Smooth muscle cell (in vitro differentiated cells): ENCODE measurements around the gene RANBP2. TPM values are rescaled to one million over a fixed set of nuclear protein-coding genes. Genes with fewer than 3 reads are reported as not detected.

Experiments
- DNase-seq: peaks from one replicate; lab custom pipeline; 2025; ENCODE audit not compliant: unreplicated experiment; lab: John Stamatoyannopoulos, UW
- H2AFZ ChIP-seq: fragments of 200-600 bp; sonication (generic); 2 replicates; pipeline ENCODE4 v1.6.0; 2016; ENCODE audit warnings: antibody characterized with exemption, low read depth, mild to moderate bottlenecking
- H3F3A ChIP-seq: fragments of 200-600 bp; sonication (generic); 2 replicates; pipeline ENCODE4 v1.6.0; 2017; ENCODE audit warnings: antibody characterized with exemption, low read depth
- H3K27ac ChIP-seq: fragments of 200-600 bp; sonication (generic); 2 replicates; pipeline ENCODE4 v1.5.1; 2016; ENCODE audit warnings: low read depth, mild to moderate bottlenecking
- H3K27me3 ChIP-seq: fragments of 200-600 bp; sonication (generic); 2 replicates; pipeline ENCODE4 v1.6.1; 2016; ENCODE audit warnings: low read depth, mild to moderate bottlenecking
- H3K36me3 ChIP-seq: fragments of 200-600 bp; sonication (generic); 2 replicates; pipeline ENCODE4 v1.5.1; 2016; ENCODE audit warnings: low read depth
- H3K4me1 ChIP-seq: fragments of 200-600 bp; sonication (generic); 2 replicates; pipeline ENCODE4 v1.5.1; 2016; ENCODE audit warnings: low read depth
- H3K4me2 ChIP-seq: fragments of 200-600 bp; sonication (generic); 2 replicates; pipeline ENCODE4 v1.6.0; 2016; ENCODE audit warnings: mild to moderate bottlenecking
- H3K4me3 ChIP-seq: fragments of 200-600 bp; sonication (generic); 2 replicates; pipeline ENCODE4 v1.5.1; 2016; ENCODE audit warnings: mild to moderate bottlenecking
- H3K79me2 ChIP-seq: fragments of 200-600 bp; sonication (generic); 2 replicates; pipeline ENCODE4 v1.6.0; 2016; ENCODE audit warnings: low read depth, mild to moderate bottlenecking
- H3K9ac ChIP-seq: fragments of 200-600 bp; sonication (generic); 2 replicates; pipeline ENCODE4 v1.6.0; 2016; ENCODE audit warnings: low read depth
- H3K9me3 ChIP-seq: fragments of 200-600 bp; sonication (generic); replicated peaks from 2 replicates; pipeline ENCODE4 v1.5.1; 2016; ENCODE audit warnings: low read depth
- H4K20me1 ChIP-seq: fragments of 200-600 bp; sonication (generic); 2 replicates; pipeline ENCODE4 v1.6.0; 2016; ENCODE audit warnings: low read depth
- CTCF ChIP-seq: fragments of 200-600 bp; sonication (generic); IDR thresholded peaks from 2 replicates; pipeline ENCODE4 v1.5.1; 2017; ENCODE audit warnings: borderline replicate concordance, mild to moderate bottlenecking, antibody characterized with exemption; ENCODE audit not compliant: insufficient read depth, poor library complexity, severe bottlenecking
- WGBS: methylation state at CpG from one replicate; pipeline ENCODE4 v1.1.7; 2016; ENCODE audit warnings: low lambda C conversion rate; 5-methylcytosine and 5-hydroxymethylcytosine counted together
- polyA plus RNA-seq: library from polyadenylated mRNA; unstranded; fragments of >200 nt; fragmentation: Nextera tagmentation; extraction: Ambion mirVana; gene quantifications from 2 replicates; pipeline ENCODE4 v1.2.1, GENCODE V29; 2016
- small RNA-seq: library from RNA; depleted of rRNA; stranded (forward); fragments of <200 nt; gene quantifications from one replicate; pipeline ENCODE3, GENCODE V24; 2014
- total RNA-seq: library from RNA; depleted of rRNA; stranded (reverse); fragments of >200 nt; gene quantifications from 2 replicates; pipeline ENCODE4 v1.2.3, GENCODE V29; 2014

The RANBP2 gene
- total and polyA plus RNA-seq, 2 experiments from 2014 or later: 7.8 to 56.9 TPM

GRCh38 chr2:108834620-108835019, 115.3 kb downstream of the RANBP2 start:
- Histone ChIP-seq H3F3A (no peaks in the 10 kb centered on the region), H3K9ac (no peak overlapping the region), H3K4me3 (no peak overlapping the region), H3K4me2 (no peak overlapping the region), H3K79me2 (no peaks in the 10 kb centered on the region), H3K4me1 (no peaks in the 10 kb centered on the region), H3K9me3 (peaks cover 14% of the 10 kb centered on the region), H2AFZ (no peak overlapping the region), H4K20me1 (no peaks in the 10 kb centered on the region), H3K27me3 (no peaks in the 10 kb centered on the region), H3K27ac (no peak overlapping the region), H3K36me3 (peaks cover 9% of the 10 kb centered on the region)
- TF ChIP-seq CTCF: no peak
- no peak for DNase-seq
- WGBS: 96% methylated on average over 3 of the region's 3 CpGs

GRCh38 chr2:108835040-108835439, 115.8 kb downstream of the RANBP2 start:
- Histone ChIP-seq H3K79me2 (no peaks in the 10 kb centered on the region), H3K4me2 (no peak overlapping the region), H3K27me3 (no peaks in the 10 kb centered on the region), H3F3A (no peaks in the 10 kb centered on the region), H3K36me3 (peaks cover 9% of the 10 kb centered on the region), H3K4me1 (no peaks in the 10 kb centered on the region), H3K27ac (no peak overlapping the region), H3K9me3 (peaks cover 14% of the 10 kb centered on the region), H2AFZ (no peak overlapping the region), H3K9ac (no peak overlapping the region), H3K4me3 (no peak overlapping the region), H4K20me1 (no peaks in the 10 kb centered on the region)
- no peak for DNase-seq
- no peak for TF ChIP-seq CTCF
- 100% methylated on average over 1 of the region's 1 CpG for WGBS

Small RNA genes within 50 kb of the gene (small RNA-seq; reads per million reads assigned to genes)
- not detected for gene AC010095.1

Other genes starting within 250 kb of the RANBP2 start
- gene LIMS1, start 185.0 kb upstream of the RANBP2 start, total RNA-seq: 147 and 155 TPM in 2 replicates
- gene LIMS1, start 185.0 kb upstream of the RANBP2 start, polyA plus RNA-seq: 56.9 and 63.1 TPM in 2 replicates
- gene CCDC138, start 67.3 kb downstream of the RANBP2 start, total RNA-seq: 5.9 and 24.3 TPM in 2 replicates
- gene CCDC138, start 67.3 kb downstream of the RANBP2 start, polyA plus RNA-seq: 2.7 and 5.8 TPM in 2 replicates